Mesenchymal stem cell (in vitro differentiated cells and primary cell): ENCODE measurements around the gene CNTNAP2. TPM values are rescaled to one million over a fixed set of nuclear protein-coding genes. Genes with fewer than 3 reads are reported as not detected.

Experiments used
- DNase-seq: peaks from one replicate; pipeline ENCODE4 v3.0.0-alpha.2; 2013
- H2AFZ ChIP-seq: one replicate; pipeline ENCODE4 v1.6.1; 2013; ENCODE audit warnings: low read depth, mild to moderate bottlenecking, control low read depth, inconsistent platforms, low read length, moderate library complexity
- H2AK5ac ChIP-seq: 2 replicates; pipeline ENCODE4 v1.6.1; 2013; ENCODE audit warnings: low read length, moderate library complexity, mild to moderate bottlenecking, inconsistent platforms; ENCODE audit not compliant: severe bottlenecking
- H2BK120ac ChIP-seq: one replicate; pipeline ENCODE4 v1.6.1; 2013; ENCODE audit warnings: low read depth, mild to moderate bottlenecking, inconsistent platforms, low read length, moderate library complexity
- H2BK12ac ChIP-seq, 2 experiments: one replicate each; pipeline ENCODE4 v1.6.1; 2013; ENCODE audit warnings: inconsistent platforms in 2 of 2, low read length in 2 of 2, mild to moderate bottlenecking in 2 of 2, moderate library complexity in 2 of 2, control low read depth in 1 of 2
- H2BK15ac ChIP-seq: one replicate; pipeline ENCODE4 v1.6.1; 2013; ENCODE audit warnings: mild to moderate bottlenecking, low read depth, inconsistent platforms; ENCODE audit not compliant: poor library complexity, severe bottlenecking
- H2BK5ac ChIP-seq: 2 replicates; pipeline ENCODE4 v1.6.1; 2013; ENCODE audit warnings: low read depth, mild to moderate bottlenecking, low read length, control low read depth, inconsistent platforms; ENCODE audit not compliant: poor library complexity, severe bottlenecking
- H3K14ac ChIP-seq, 2 experiments: one replicate each; pipeline ENCODE4 v1.6.1; 2013; ENCODE audit warnings: inconsistent platforms in 2 of 2, low read length in 2 of 2, control low read depth in 1 of 2, mild to moderate bottlenecking in 1 of 2, moderate library complexity in 1 of 2
- H3K18ac ChIP-seq, 2 experiments: one replicate each; pipeline ENCODE4 v1.6.1; 2013; ENCODE audit warnings: inconsistent platforms in 2 of 2, low read length in 2 of 2, control low read depth in 1 of 2, low read depth in 1 of 2, mild to moderate bottlenecking in 1 of 2
- H3K23ac ChIP-seq, 2 experiments: one replicate each; pipeline ENCODE4 v1.6.1; 2013; ENCODE audit warnings: inconsistent platforms in 2 of 2, low read length in 2 of 2, mild to moderate bottlenecking in 2 of 2, moderate library complexity in 2 of 2, control low read depth in 1 of 2
- H3K27ac ChIP-seq: 2 replicates; pipeline ENCODE4 v1.5.1; 2013; ENCODE audit warnings: mild to moderate bottlenecking, moderate library complexity, low read length, control low read depth, inconsistent platforms; ENCODE audit not compliant: poor library complexity, severe bottlenecking
- H3K27me3 ChIP-seq, 2 experiments: 2 replicates each; pipeline versions ENCODE4 v1.6.1 to v1.7.0; 2013; ENCODE audit warnings: low read length in 2 of 2, mild to moderate bottlenecking in 2 of 2, moderate library complexity in 2 of 2, control low read depth in 1 of 2, inconsistent platforms in 1 of 2; ENCODE audit not compliant: control insufficient read depth in 1 of 2, insufficient read depth in 1 of 2
- H3K36me3 ChIP-seq, 2 experiments: 2 replicates each; pipeline versions ENCODE4 v1.6.1 to v1.7.0; 2013; ENCODE audit warnings: low read length in 2 of 2, control low read depth in 1 of 2, inconsistent platforms in 1 of 2, low read depth in 1 of 2, mild to moderate bottlenecking in 1 of 2; ENCODE audit not compliant: insufficient read depth in 2 of 2, control insufficient read depth in 1 of 2
- H3K4ac ChIP-seq, 2 experiments: one replicate each; pipeline ENCODE4 v1.6.1; 2013; ENCODE audit warnings: inconsistent platforms in 2 of 2, low read length in 2 of 2, mild to moderate bottlenecking in 2 of 2, moderate library complexity in 2 of 2, control low read depth in 1 of 2, low read depth in 1 of 2
- H3K4me1 ChIP-seq: 2 replicates; pipeline ENCODE4 v1.6.1; 2013; ENCODE audit warnings: low read depth, low read length, control low read depth; ENCODE audit not compliant: control insufficient read depth, insufficient read depth
- H3K4me2 ChIP-seq: 2 replicates; pipeline ENCODE4 v1.6.1; 2013; ENCODE audit warnings: low read length, mild to moderate bottlenecking, inconsistent platforms; ENCODE audit not compliant: poor library complexity, severe bottlenecking
- H3K4me3 ChIP-seq, 2 experiments: 2 replicates each; pipeline versions ENCODE4 v1.5.1 to v1.7.0; 2013; ENCODE audit warnings: low read length in 2 of 2, mild to moderate bottlenecking in 2 of 2, control low read depth in 1 of 2, low read depth in 1 of 2; ENCODE audit not compliant: insufficient read depth in 1 of 2
- H3K79me1 ChIP-seq: replicated peaks from 2 replicates; pipeline ENCODE4 v1.6.1; 2013; ENCODE audit warnings: mild to moderate bottlenecking, control low read depth, low read length, inconsistent platforms; ENCODE audit not compliant: poor library complexity, severe bottlenecking
- H3K9ac ChIP-seq: 2 replicates; pipeline ENCODE4 v1.7.0; 2013; ENCODE audit warnings: mild to moderate bottlenecking, low read length, moderate library complexity
- H3K9me3 ChIP-seq: 2 replicates; pipeline ENCODE4 v1.7.0; 2013; ENCODE audit warnings: mild to moderate bottlenecking, low read length; ENCODE audit not compliant: control insufficient read depth
- H4K8ac ChIP-seq: one replicate; pipeline ENCODE4 v1.6.1; 2013; ENCODE audit warnings: inconsistent platforms, mild to moderate bottlenecking, low read length, moderate library complexity
- H4K91ac ChIP-seq: one replicate; pipeline ENCODE4 v1.6.1; 2013; ENCODE audit warnings: mild to moderate bottlenecking, low read length, inconsistent platforms
- WGBS: methylation state at CpG from one replicate; pipeline ENCODE4 v1.1.7; 2013; ENCODE audit warnings: mixed read lengths; 5-methylcytosine and 5-hydroxymethylcytosine counted together
- small RNA-seq: library from polyadenylated mRNA; stranded (forward); fragments of <200 nt; extraction: miRNeasy Mini kit (QIAGEN cat#:217004); gene quantifications from one replicate; pipeline ENCODE3, GENCODE V24; 2013; ENCODE audit warnings: low read depth

Gene CNTNAP2

GRCh38 chr7:148466120-148466519, 2349.5 kb downstream of the CNTNAP2 start:
- Histone ChIP-seq H3K9ac (no peak overlapping the region), H2BK12ac (no peak overlapping the region), H2AK5ac (no peak overlapping the region), H2BK15ac (no peak overlapping the region), H4K8ac (no peak overlapping the region), H3K27me3 (no peaks in the 10 kb centered on the region), H2AFZ (no peak overlapping the region), H2BK5ac (no peak overlapping the region), H3K79me1 (no peaks in the 10 kb centered on the region), H3K14ac (no peak overlapping the region), H3K36me3 (no peaks in the 10 kb centered on the region), H3K27ac (no peak overlapping the region), H3K4me3 (no peak overlapping the region), H2BK120ac (no peak overlapping the region), H3K4ac (no peak overlapping the region), H3K9me3 (no peaks in the 10 kb centered on the region), H3K4me2 (no peak overlapping the region), H3K4me1 (no peaks in the 10 kb centered on the region), H4K91ac (no peak overlapping the region), H3K23ac (no peak overlapping the region), H3K18ac (no peak overlapping the region)
- no peak for DNase-seq
- WGBS: 98% methylated on average over 3 of the region's 3 CpGs

- WGBS: 86% methylated on average over 7 of the region's 7 CpGs
- Histone ChIP-seq H3K9ac (no peak overlapping the region), H2AK5ac (no peak overlapping the region), H2BK5ac (no peak overlapping the region), H3K4me1 (no peaks in the 10 kb centered on the region), H2AFZ (no peak overlapping the region), H4K8ac (no peak overlapping the region), H3K4ac (no peak overlapping the region), H3K23ac (no peak overlapping the region), H4K91ac (no peak overlapping the region), H3K79me1 (no peaks in the 10 kb centered on the region), H3K27ac (no peak overlapping the region), H3K18ac (no peak overlapping the region), H2BK120ac (no peak overlapping the region), H3K14ac (no peak overlapping the region), H3K4me3 (no peak overlapping the region), H3K9me3 (no peaks in the 10 kb centered on the region), H3K4me2 (no peak overlapping the region), H2BK15ac (no peak overlapping the region), H3K27me3 (peaks cover 0 to 4% of the 10 kb centered on the region in 2 experiments), H2BK12ac (no peak overlapping the region), H3K36me3 (no peaks in the 10 kb centered on the region)
- DNase-seq: no peak
Measured at GRCh38 chr7:148468700-148469098, 2352.1 kb downstream of the CNTNAP2 start.

Small RNA genes lying within 50 kb of the gene (small RNA-seq; reads per million reads assigned to genes)
- gene AC005518.2: not detected
- gene MIR548F4: not detected
- gene RANP2: not detected
- not detected for gene RF00012
- gene RF00019: not detected
- not detected for gene RF02271
- not detected for gene RN7SL456P
- not detected for gene RN7SL72P
- gene RNA5SP249: not detected
- not detected for gene RNU6-1184P
